Stomach (tissue), 4 donors: Measurements from ENCODE around the gene DACH1.

Experiments
- EP300 ChIP-seq: sonication (generic); formaldehyde crosslinking; IDR thresholded peaks from one replicate; pipeline ENCODE4 v1.6.1; 2017; ENCODE audit warnings: antibody characterized with exemption
- POLR2A ChIP-seq, 4 donors: fragments of 450-650 bp; IDR thresholded peaks; one replicate each; pipeline ENCODE4 v1.6.1; 2016; ENCODE audit warnings: antibody characterized with exemption in 4 of 4, control low read depth in 2 of 4, mild to moderate bottlenecking in 1 of 4, moderate library complexity in 1 of 4
- POLR2AphosphoS5 ChIP-seq, 3 donors: sonication (generic); formaldehyde crosslinking; IDR thresholded peaks; one replicate each; pipeline ENCODE4 v1.6.1; 2016; ENCODE audit warnings: antibody characterized with exemption in 3 of 3
- TF ChIP-seq, protein P1 (sequence below), 7 experiments: fragments of 450-650 bp in 4 of 7; fragments of 200-600 bp in 3 of 7; sonication (generic) in 3 of 7; IDR thresholded peaks; one replicate each; pipeline ENCODE4 v1.5.1; 2016 to 2019; ENCODE audit warnings: antibody characterized with exemption in 7 of 7, control low read depth in 2 of 7, mild to moderate bottlenecking in 1 of 7

DNA sequence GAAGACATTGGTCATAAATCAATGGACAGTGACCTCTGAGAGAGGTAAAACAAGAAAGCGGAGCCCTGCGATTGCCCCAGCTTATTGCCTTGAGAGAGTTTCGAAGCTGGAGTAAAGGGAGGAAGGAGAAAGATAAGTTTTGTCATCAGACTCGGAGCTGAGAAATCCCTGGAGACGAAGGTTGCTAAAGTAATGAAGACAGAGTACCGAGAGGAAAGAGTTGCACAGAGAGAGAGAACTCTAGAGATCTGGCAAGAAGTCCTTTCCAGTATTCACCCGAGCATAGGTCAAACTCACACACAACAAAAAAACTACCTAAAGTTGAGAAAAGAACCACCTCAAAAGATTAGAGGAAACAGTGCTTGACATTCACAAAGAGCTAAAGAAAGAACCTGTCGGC lies 472.0 kb downstream of the DACH1 start:
- TF ChIP-seq POLR2AphosphoS5 (IDR thresholded peaks at IDR 0.05) (no peak), POLR2A (IDR thresholded peaks at IDR 0.05) (no peak), EP300 (no peak)
- TF ChIP-seq, protein P1, sequence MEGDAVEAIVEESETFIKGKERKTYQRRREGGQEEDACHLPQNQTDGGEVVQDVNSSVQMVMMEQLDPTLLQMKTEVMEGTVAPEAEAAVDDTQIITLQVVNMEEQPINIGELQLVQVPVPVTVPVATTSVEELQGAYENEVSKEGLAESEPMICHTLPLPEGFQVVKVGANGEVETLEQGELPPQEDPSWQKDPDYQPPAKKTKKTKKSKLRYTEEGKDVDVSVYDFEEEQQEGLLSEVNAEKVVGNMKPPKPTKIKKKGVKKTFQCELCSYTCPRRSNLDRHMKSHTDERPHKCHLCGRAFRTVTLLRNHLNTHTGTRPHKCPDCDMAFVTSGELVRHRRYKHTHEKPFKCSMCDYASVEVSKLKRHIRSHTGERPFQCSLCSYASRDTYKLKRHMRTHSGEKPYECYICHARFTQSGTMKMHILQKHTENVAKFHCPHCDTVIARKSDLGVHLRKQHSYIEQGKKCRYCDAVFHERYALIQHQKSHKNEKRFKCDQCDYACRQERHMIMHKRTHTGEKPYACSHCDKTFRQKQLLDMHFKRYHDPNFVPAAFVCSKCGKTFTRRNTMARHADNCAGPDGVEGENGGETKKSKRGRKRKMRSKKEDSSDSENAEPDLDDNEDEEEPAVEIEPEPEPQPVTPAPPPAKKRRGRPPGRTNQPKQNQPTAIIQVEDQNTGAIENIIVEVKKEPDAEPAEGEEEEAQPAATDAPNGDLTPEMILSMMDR (IDR thresholded peaks at IDR 0.05): no peak
